GM12801 (cell line): ENCODE data around the gene RNF224.

Experiments
- TF ChIP-seq, protein P1 (sequence below): IDR thresholded peaks from one replicate; pipeline ENCODE4 v1.5.1; 2011; ENCODE audit warnings: control low read depth; ENCODE audit not compliant: insufficient read length; ENCODE audit errors: extremely low read depth

RNF224 gene

GRCh38 chr9:137221506-137222111, 5.7 kb upstream of the RNF224 start:
- TF ChIP-seq, protein P1, sequence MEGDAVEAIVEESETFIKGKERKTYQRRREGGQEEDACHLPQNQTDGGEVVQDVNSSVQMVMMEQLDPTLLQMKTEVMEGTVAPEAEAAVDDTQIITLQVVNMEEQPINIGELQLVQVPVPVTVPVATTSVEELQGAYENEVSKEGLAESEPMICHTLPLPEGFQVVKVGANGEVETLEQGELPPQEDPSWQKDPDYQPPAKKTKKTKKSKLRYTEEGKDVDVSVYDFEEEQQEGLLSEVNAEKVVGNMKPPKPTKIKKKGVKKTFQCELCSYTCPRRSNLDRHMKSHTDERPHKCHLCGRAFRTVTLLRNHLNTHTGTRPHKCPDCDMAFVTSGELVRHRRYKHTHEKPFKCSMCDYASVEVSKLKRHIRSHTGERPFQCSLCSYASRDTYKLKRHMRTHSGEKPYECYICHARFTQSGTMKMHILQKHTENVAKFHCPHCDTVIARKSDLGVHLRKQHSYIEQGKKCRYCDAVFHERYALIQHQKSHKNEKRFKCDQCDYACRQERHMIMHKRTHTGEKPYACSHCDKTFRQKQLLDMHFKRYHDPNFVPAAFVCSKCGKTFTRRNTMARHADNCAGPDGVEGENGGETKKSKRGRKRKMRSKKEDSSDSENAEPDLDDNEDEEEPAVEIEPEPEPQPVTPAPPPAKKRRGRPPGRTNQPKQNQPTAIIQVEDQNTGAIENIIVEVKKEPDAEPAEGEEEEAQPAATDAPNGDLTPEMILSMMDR, result no peak

DNA sequence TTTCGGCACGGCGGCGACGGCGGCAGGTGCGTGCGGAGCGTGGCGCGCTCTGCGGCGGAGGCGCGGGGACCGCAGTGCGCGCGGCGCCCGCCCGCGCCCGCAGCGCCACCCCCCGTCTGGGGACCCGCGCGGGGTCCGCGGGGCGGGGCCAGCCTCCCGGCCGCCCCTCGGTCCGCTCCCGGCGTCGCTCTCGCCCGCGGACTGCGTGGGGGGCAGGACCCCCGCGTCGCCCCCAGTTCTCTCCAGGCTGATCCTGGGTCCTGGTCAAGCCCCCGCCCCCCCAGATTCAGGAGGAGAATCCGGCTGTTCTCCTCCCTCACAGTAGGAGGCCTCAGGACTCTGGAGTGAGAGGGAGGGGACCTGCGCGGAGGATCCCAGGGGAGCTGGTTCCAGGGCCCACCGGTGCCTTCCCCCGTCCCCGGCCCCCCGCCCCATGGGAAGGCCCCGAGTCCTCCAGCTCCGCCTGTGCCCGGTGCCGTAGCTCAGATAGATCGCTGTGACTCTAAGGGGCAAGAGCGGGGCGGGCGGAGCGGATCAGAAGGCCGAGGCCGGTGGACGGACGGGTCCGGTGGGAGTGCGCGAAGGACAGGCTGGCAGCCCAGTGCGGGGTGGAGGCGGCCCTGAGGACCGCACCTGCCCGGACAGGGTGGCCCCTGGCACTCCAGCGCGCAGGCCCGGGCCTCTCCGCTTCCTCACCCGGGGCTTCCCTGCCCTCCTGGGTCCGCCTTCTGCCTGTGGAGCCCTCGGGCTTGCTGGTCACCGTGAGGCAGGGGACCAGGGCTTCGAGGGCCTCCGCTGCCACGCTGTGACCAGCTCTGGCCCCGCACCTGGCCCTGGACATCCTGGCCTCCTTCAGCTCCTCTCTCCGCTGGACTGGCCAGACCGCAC, 4.9 kb upstream of the RNF224 start, which contains the start of gene RNF208:
RNF208 (minus strand) TSS at position 51 of the 888 bp plus-strand sequence. CDS start 1,028 bp downstream, outside the sequence.
- TF ChIP-seq, protein P1, result no peak

DNA sequence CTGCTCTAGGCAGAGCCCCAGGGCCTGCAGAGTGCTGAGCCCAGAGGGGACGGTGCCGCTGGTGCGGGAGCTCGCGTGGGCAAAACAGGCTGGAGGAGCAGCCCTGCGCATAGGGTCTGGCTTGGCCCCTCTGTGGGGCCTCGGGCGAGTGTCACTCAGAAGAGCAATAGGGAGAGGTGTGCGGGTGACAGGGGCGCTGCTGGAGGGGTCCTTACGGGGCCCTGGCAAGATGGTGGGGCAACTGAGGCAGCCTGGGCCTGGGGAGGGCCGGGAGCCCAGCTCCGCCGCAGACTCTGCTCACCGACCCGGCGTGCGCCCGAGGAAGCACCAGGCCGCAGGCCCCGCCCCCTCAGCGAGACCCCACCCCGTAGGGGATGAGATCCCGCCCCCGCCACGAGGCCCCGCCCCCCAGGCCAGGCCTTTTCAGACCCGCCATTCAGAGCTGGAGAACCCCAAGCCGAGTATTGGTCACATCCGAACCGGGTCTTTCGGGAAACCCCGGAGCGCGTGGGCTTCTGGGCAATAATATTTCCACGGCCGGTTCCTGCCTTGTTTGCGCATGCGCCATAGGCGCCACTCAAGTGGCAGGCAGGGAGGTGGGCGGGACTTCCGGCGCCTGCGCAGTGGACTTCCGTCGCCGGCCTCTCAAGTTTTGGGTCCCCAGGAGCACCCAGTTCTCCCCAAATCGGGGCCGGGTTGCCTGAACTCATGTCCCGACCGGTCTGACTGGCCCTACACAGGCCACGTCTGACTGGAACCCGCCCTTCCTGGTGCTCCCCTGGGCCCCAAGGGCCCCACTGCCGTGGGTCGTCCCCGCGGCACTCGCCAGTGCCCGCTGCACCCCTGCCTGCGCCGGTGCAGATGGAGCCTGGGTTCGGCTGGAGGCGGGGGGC, 4.0 kb upstream of the RNF224 start:
- TF ChIP-seq, protein P1, result no peak

GRCh38 chr9:137224830-137225694, 2.2 kb upstream of the RNF224 start, which contains the start of gene CYSRT1:
Gene CYSRT1 (plus strand): TSS chr9:137225174. CDS start chr9:137225622, 448 bp downstream.
- TF ChIP-seq, protein P1, result no peak

- TF ChIP-seq, protein P1, result no peak
Observed at GRCh38 chr9:137225699-137226331, 1.5 kb upstream of the RNF224 start.

DNA sequence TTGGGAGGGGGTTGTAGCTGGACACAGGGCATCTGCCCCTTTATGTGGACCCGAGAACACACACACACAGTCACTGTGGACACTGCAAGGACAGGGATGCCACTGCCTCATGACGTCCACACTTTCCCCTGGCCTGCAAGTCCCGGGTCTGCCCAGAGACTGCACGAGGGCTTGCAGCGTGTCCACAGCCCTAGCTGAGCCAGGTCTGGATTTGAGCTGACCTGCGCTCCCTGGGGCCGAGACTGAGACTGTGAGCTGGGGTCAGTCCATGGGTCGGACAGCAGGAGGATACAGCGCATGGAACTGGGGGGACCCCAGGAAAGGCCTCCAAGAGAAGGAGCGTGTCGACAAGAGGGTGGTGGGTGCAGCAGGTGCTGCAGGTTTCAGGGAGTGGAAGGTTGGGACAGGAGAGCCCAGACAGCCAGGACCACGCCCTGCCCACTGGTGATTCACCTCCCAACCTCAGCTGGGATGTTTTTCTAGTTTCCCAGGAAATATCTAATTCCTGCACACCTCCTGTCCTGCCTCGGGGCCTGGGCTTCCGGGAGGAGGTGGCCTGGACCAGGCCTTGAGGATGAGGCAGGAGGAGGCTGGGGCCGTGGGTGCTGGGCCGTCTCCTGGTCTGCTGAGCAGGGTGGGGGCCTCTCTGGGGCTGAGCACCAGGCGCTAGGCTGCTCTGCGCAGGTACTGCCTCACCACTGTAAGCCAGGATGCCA, 806 bp upstream of the RNF224 start:
- TF ChIP-seq, protein P1, result no peak
